Tibial nerve (tissue), 4 donors: ENCODE results near the gene BTBD7.

Experiments
- CTCF ChIP-seq, 5 experiments: fragments of 200-600 bp in 3 of 5; fragments of 450-650 bp in 2 of 5; sonication (generic) in 3 of 5; IDR thresholded peaks; one replicate each; pipeline ENCODE4 v1.5.1; 2016 to 2019; ENCODE audit warnings: antibody characterized with exemption in 5 of 5, mild to moderate bottlenecking in 3 of 5, moderate library complexity in 2 of 5
- EP300 ChIP-seq, 2 donors: sonication (generic); formaldehyde crosslinking; IDR thresholded peaks; one replicate each; pipeline ENCODE4 v1.6.1; 2017; ENCODE audit warnings: antibody characterized with exemption in 2 of 2, mild to moderate bottlenecking in 1 of 2
- POLR2A ChIP-seq, 2 donors: fragments of 450-650 bp; IDR thresholded peaks; one replicate each; pipeline ENCODE4 v1.6.1; 2017; ENCODE audit warnings: antibody characterized with exemption in 2 of 2, mild to moderate bottlenecking in 2 of 2, moderate library complexity in 2 of 2

GRCh38 chr14:93306812-93307211 is 26.0 kb downstream of the BTBD7 start:
- TF ChIP-seq POLR2A (IDR thresholded peaks at IDR 0.05) = no peak
- TF ChIP-seq CTCF (IDR thresholded peaks at IDR 0.05) = no peak
- no peak for TF ChIP-seq EP300 (IDR thresholded peaks at IDR 0.05)
